Putamen (tissue), 1 donor: ENCODE measurements around the gene AFTPH.

Experiments
- DNase-seq: peaks from one replicate; pipeline ENCODE4 v3.0.0-alpha.2; 2016; ENCODE audit warnings: low spot score

AFTPH gene

DNA sequence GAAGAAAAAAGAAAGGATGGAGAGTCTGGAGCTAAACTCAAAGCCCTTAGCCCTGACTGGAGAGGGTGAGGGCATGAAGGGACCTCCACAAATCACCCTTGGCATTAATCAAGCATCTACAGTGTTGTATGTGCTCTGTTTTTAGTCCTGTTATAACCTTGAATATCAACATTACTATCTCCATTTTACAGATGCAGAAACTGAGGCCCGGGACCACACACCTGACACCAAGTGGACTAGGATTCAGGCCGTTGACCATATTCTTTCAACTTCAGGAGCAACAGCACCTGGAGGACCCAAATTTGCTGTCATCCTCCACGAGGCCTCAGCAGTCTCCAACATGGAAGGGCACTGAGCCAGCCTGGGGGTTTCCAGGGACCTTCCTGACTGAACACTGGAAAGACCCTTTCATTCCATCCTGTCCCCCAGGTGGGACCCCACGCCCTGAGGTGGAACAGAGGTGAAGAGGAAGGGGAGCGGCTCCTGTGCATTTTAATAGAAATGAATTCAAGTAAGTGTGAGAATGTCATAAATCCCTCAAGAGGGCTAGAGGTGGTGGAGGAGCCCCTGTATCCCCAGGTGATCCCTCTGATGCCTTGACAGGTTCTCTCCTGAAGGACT lies 88.6 kb downstream of the AFTPH start:
- no peak for DNase-seq

GRCh38 chr2:64613276-64613675 lies 89.1 kb downstream of the AFTPH start:
- no peak for DNase-seq

- DNase-seq = no peak
Observed at GRCh38 chr2:64615192-64615763, 91.2 kb downstream of the AFTPH start.

GRCh38 chr2:64615844-64616536 lies 91.9 kb downstream of the AFTPH start:
- DNase-seq = no peak

DNA sequence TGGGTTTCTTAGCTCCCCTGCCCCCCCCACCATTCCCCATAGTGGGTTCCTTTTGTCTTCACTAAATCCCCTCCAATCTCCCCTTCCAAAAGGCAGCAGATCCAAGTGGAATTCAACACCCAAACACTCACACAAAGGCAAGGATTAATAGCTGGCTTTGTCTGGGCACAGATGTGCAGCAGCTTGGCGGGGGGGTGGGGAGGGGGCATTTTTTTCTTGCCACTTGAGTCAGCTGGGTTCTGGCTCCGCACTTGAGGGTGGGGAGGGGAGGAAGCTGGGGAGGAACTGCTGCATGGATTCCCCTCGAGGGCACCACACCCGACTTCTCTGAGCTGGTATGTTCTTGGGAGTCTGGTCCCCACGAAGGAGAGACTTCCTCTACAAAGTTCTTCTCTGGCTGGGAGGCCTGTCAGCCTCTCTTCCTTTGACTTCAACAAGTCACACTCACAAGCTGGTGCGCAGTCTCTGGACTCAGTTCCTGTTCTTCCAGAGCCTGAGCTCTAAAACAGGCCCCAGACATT lies 93.6 kb downstream of the AFTPH start:
- DNase-seq = no peak

GRCh38 chr2:64620661-64621060 lies 96.5 kb downstream of the AFTPH start:
- no peak for DNase-seq

GRCh38 chr2:64622443-64623241 lies 98.5 kb downstream of the AFTPH start:
- DNase-seq = no peak

DNA sequence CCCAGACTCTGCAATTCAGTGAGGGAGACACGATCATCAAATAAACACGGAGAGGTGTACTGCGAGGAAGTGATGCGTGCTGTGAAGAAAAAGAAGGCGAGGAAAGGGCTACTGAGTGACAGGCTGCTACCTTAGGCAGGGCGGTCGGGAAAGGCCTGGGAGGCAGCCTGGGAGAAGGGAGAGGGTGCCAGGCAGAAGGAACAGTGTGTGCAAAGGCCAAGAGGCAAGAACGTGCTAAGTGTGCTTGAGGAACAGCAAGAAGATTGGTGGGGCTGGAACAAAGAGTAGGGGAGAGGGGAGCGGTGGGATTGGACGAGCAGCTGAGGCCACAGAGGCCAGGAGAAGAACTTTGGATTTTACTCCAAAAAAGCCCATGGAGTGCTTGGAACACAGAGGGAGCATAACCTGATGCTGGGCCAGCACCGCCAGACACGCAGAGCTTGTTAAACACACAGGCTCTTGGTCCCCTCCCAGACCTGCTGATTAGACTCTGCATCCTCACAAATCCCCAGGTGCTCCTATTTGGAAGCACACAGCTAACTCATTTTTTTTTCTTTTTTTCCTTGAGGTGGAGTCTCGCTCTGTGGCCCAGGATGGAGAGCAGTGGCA lies 99.2 kb downstream of the AFTPH start:
- no peak for DNase-seq

- no peak for DNase-seq
Observed at GRCh38 chr2:64624108-64624610, 100.0 kb downstream of the AFTPH start.

DNA sequence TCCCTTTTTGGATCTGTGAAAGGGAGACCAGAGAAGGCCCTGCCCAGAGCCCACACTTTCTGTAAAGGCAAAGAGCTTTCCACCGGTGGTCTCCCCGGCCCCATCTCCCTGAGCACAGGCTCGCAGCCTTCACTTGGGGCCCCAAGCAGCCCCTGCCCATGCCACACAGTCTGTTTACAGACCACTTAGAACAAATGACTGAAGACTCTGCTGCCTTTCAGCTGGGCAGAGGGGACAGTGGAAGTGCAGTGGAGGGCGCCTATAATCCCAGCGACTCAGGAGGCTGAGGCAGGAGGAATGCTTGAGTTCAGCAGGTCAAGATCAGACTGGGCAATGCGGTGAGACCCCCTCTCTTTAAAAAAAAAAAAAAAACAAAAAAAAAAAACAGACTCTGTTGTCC lies 100.7 kb downstream of the AFTPH start:
- DNase-seq = no peak

GRCh38 chr2:64625299-64626145 lies 101.4 kb downstream of the AFTPH start:
- no peak for DNase-seq

DNA sequence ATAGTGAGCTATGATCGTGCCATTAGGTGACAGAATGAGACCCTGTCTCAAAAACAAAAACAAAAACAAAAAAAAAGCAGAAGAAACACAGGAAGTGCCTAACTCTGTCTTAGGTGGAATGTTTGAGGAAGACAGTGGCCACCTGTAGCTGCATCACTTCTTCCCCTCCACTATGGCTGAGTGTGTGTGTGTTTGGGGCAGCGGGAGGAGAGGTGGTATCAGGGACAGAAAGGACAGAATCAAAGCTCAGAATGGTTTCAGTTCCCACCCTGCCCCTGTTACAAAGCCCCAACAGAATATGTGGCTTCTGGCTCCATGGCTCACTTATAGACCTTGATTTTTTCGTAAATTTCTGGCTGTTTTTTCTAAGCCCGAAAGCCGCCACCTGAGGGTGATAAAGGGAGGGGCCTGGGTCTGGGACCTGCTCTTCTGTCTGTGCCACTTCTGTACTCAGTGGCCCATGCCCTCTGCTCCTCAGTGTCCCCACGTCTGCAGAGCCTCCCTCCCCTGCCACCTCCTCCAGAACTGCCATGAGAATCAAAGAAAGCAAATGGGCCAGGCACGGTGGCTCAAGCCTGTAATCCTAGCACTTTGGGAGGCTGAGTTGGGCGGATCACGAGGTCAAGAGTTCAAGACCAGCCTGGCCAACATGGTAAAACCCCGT lies 102.2 kb downstream of the AFTPH start:
- DNase-seq = no peak

- peak; percentile 65 for DNase-seq
Observed at GRCh38 chr2:64626963-64627760, 103.0 kb downstream of the AFTPH start.

DNA sequence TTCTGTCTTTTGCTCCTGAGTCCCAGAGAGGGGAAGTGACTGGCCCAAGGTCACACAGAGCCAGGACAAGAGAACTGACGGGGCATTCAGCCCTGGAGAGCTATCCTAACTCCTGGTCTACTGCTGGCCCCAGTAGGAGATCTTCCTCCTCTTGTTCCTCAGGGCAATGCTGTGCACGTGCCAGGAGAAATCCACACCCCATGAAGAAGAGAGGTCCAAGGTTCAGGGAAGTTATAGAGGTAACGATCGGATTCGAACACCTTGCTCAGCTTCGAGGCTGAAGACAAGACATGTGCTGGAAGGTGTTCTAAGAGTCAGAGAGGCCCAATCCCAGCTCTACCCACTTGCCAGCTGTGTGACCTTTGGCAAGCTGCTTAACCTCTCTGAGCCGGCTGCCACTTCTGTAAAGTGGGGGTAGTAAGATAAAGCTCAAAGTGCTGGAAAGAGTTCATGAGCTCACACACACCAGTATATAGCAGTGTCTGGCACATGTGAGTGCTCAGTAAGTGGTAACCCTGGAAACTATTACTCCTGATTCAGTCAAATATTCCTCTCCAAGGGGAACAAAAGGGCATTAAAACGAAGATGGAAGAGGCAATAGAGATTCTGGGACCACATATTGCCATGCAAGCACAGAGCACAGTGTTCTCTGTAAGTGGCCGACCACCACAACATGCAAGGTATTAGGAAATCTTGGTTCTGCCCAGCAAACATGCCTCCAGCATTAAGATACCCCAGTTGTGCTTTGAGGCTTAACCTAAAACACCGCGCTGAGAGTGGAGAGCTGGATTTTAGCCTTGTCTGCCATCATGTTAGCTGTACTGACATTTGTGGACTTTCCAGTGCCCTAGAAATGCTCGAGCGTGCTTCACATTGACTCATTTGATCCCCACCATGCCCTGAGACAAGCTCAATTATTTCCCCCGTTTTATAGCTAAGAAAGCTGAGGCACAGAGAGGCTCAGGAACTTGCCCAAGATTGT lies 104.0 kb downstream of the AFTPH start:
- DNase-seq = no peak

- no peak for DNase-seq
Observed at GRCh38 chr2:64629329-64629781, 105.2 kb downstream of the AFTPH start.

GRCh38 chr2:64629875-64630274 lies 105.7 kb downstream of the AFTPH start:
- no peak for DNase-seq

GRCh38 chr2:64630752-64631151 lies 106.6 kb downstream of the AFTPH start:
- no peak for DNase-seq

- no peak for DNase-seq
Observed at GRCh38 chr2:64631771-64632170, 107.6 kb downstream of the AFTPH start.
